GM18505 (cell line): ENCODE measurements around the gene SLC25A38.
"Not testable (repeated sequence)": the region's sequence is repeated elsewhere in the genome, so short reads cannot be mapped to it uniquely, and the experiment has no call there.

Experiments used
- ATAC-seq: cut with Tn5 transposase; IDR thresholded peaks from one replicate; pipeline ENCODE4 v1.9.1; 2021; ENCODE audit not compliant: unreplicated experiment
- POLR2A ChIP-seq: IDR thresholded peaks from 4 replicates; pipeline ENCODE4 v1.6.1; 2011; ENCODE audit warnings: borderline replicate concordance; ENCODE audit not compliant: insufficient read depth, insufficient read length; ENCODE audit errors: extremely low read depth

The SLC25A38 gene

GRCh38 chr3:39358333-39358732 lies 24.8 kb upstream of the SLC25A38 start:
- no peak for TF ChIP-seq POLR2A
- no peak for ATAC-seq

GRCh38 chr3:39361252-39361927 lies 21.8 kb upstream of the SLC25A38 start:
- no peak for ATAC-seq
- TF ChIP-seq POLR2A, result no peak

GRCh38 chr3:39362192-39362591 lies 21.0 kb upstream of the SLC25A38 start:
- no peak for ATAC-seq
- TF ChIP-seq POLR2A, result no peak

- no peak for TF ChIP-seq POLR2A
- ATAC-seq, result no peak
Observed at GRCh38 chr3:39362812-39363211, 20.4 kb upstream of the SLC25A38 start.

GRCh38 chr3:39370450-39370849 lies 12.7 kb upstream of the SLC25A38 start:
- ATAC-seq, result not testable (repeated sequence)

- no peak for TF ChIP-seq POLR2A
- no peak for ATAC-seq
Observed at GRCh38 chr3:39372833-39373232, 10.3 kb upstream of the SLC25A38 start.

- no peak for TF ChIP-seq POLR2A
- no peak for ATAC-seq
Observed at GRCh38 chr3:39376959-39377634, 6.1 kb upstream of the SLC25A38 start.

- no peak for ATAC-seq
- TF ChIP-seq POLR2A, result no peak
Observed at GRCh38 chr3:39378088-39378487, 5.1 kb upstream of the SLC25A38 start.

- TF ChIP-seq POLR2A, result no peak
- no peak for ATAC-seq
Observed at GRCh38 chr3:39378957-39379777, 4.0 kb upstream of the SLC25A38 start.

- no peak for TF ChIP-seq POLR2A
- no peak for ATAC-seq
Observed at GRCh38 chr3:39379778-39380155, 3.4 kb upstream of the SLC25A38 start.

GRCh38 chr3:39381432-39381831 lies 1.7 kb upstream of the SLC25A38 start:
- ATAC-seq, result no peak
- no peak for TF ChIP-seq POLR2A

GRCh38 chr3:39383881-39384664 lies 903 bp downstream of the SLC25A38 start:
- peak; percentile 81 for TF ChIP-seq POLR2A
- ATAC-seq, result peak; percentile 76

- TF ChIP-seq POLR2A, result no peak
- no peak for ATAC-seq
Observed at GRCh38 chr3:39384665-39385000, 1.5 kb downstream of the SLC25A38 start.
